Nephron progenitor cell (in vitro differentiated cells): ENCODE data around the gene RALBP1.

Source experiments
- DNase-seq: peaks from one replicate; pipeline ENCODE4 v3.0.0; 2021
- H3K27ac Mint-ChIP-seq: 2 replicates; pipeline ENCODE4 v1.8.0; 2021; ENCODE audit warnings: mild to moderate bottlenecking, moderate library complexity, mixed read lengths
- H3K27me3 Mint-ChIP-seq: 2 replicates; pipeline ENCODE4 v1.8.0; 2021; ENCODE audit warnings: mild to moderate bottlenecking, low read depth, mixed read lengths; ENCODE audit not compliant: poor library complexity
- H3K36me3 Mint-ChIP-seq: 2 replicates; pipeline ENCODE4 v1.8.0; 2021; ENCODE audit warnings: low read depth, mixed read lengths
- H3K4me1 Mint-ChIP-seq: 2 replicates; pipeline ENCODE4 v1.8.0; 2021; ENCODE audit warnings: mixed read lengths
- H3K4me3 Mint-ChIP-seq: 2 replicates; pipeline ENCODE4 v1.8.0; 2021; ENCODE audit warnings: mild to moderate bottlenecking, moderate library complexity, mixed read lengths
- H3K9me3 Mint-ChIP-seq: 2 replicates; pipeline ENCODE4 v1.8.0; 2021; ENCODE audit warnings: mild to moderate bottlenecking, moderate library complexity, mixed read lengths
- TF ChIP-seq, protein P1 (sequence below): fragments of 200-600 bp; sonication (generic); IDR thresholded peaks from 2 replicates; pipeline ENCODE4 v1.5.0; 2021; ENCODE audit warnings: antibody characterized with exemption

The RALBP1 gene

DNA sequence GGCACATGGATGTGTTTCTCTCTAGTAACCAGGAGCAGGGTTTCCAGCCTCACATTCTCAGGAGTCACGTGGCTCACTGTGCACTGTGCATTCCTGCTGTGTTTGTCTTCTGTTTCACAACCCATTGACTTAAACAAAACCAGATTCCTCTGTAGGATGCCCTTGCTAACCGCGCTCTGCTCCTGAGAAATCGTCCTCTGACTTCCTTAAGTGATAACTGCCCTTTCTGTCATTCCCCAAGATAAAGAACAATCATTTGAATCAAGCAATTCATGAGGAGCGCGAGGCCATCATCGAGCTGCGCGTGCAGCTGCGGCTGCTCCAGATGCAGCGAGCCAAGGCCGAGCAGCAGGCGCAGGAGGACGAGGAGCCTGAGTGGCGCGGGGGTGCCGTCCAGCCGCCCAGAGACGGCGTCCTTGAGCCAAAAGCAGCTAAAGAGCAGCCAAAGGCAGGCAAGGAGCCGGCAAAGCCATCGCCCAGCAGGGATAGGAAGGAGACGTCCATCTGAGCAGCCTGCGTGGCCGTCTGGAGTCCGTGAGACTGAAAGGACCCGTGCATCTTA is 60.2 kb downstream of the RALBP1 start:
- Mint-ChIP-seq H3K9me3 (no peaks in the 10 kb centered on the region), H3K36me3 (peaks cover 35% of the 10 kb centered on the region), H3K4me3 (no peak overlapping the region), H3K4me1 (peaks cover 8% of the 10 kb centered on the region), H3K27ac (peak overlapping the region; percentile 21), H3K27me3 (no peaks in the 10 kb centered on the region)
- TF ChIP-seq, protein P1, sequence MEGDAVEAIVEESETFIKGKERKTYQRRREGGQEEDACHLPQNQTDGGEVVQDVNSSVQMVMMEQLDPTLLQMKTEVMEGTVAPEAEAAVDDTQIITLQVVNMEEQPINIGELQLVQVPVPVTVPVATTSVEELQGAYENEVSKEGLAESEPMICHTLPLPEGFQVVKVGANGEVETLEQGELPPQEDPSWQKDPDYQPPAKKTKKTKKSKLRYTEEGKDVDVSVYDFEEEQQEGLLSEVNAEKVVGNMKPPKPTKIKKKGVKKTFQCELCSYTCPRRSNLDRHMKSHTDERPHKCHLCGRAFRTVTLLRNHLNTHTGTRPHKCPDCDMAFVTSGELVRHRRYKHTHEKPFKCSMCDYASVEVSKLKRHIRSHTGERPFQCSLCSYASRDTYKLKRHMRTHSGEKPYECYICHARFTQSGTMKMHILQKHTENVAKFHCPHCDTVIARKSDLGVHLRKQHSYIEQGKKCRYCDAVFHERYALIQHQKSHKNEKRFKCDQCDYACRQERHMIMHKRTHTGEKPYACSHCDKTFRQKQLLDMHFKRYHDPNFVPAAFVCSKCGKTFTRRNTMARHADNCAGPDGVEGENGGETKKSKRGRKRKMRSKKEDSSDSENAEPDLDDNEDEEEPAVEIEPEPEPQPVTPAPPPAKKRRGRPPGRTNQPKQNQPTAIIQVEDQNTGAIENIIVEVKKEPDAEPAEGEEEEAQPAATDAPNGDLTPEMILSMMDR, result no peak
- DNase-seq, result no peak

GRCh38 chr18:9536354-9537152 is 61.2 kb downstream of the RALBP1 start:
- peak overlapping the region; percentile 77 for H3K27ac Mint-ChIP-seq
- H3K27me3 Mint-ChIP-seq, result no peaks in the 10 kb centered on the region
- peaks cover 27% of the 10 kb centered on the region for H3K36me3 Mint-ChIP-seq
- no peak for DNase-seq
- H3K4me3 Mint-ChIP-seq, result no peak overlapping the region
- TF ChIP-seq, protein P1, result no peak
- H3K9me3 Mint-ChIP-seq, result no peaks in the 10 kb centered on the region
- H3K4me1 Mint-ChIP-seq, result peaks cover 8% of the 10 kb centered on the region

DNA sequence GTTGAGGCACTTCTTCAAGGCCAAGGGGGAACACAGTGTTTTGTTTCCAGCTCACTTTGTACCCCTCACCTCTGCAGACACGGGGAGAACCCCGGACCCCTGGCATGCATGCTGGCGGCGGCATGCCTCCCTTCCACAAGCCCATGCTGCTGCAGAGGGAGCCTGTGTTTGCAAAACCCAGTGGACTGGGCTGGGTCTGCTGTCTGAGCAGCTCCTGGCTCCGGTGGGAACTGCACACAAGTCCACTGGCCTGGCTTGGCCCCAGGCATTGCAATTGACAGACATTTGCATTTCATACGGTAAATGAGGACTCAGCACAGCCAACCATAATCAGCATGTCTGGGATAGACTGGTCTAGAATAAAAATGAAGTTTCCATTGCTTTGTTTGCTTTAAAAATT is 62.4 kb downstream of the RALBP1 start:
- Mint-ChIP-seq H3K9me3 (no peaks in the 10 kb centered on the region), H3K27ac (no peak overlapping the region), H3K36me3 (peaks cover 29% of the 10 kb centered on the region), H3K27me3 (no peaks in the 10 kb centered on the region), H3K4me3 (no peak overlapping the region), H3K4me1 (peaks cover 8% of the 10 kb centered on the region)
- no peak for DNase-seq
- TF ChIP-seq, protein P1, result no peak

DNA sequence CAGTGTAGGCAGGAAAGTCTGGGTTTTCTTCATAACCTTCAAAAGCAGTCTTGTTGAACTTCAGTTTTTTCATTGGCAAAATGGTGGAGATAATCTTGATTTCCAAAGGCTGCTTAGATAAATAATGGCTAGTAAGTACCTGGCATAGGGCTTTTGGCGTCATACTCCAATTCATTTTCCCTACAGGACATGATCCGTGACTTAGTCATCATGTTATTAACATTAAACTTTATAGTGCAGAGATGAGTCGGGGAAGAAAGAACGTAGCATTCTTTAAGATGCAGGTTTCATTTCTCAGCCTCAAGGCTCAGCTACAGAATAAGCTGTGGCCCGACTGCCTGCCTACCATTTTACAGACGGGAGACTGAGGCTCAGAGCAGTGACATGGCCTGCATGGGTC is 64.0 kb downstream of the RALBP1 start:
- no peaks in the 10 kb centered on the region for H3K27me3 Mint-ChIP-seq
- no peaks in the 10 kb centered on the region for H3K9me3 Mint-ChIP-seq
- H3K4me1 Mint-ChIP-seq, result peaks cover 8% of the 10 kb centered on the region
- peaks cover 26% of the 10 kb centered on the region for H3K36me3 Mint-ChIP-seq
- H3K4me3 Mint-ChIP-seq, result no peak overlapping the region
- DNase-seq, result no peak
- TF ChIP-seq, protein P1, result no peak
- H3K27ac Mint-ChIP-seq, result no peak overlapping the region

- Mint-ChIP-seq H3K9me3 (no peaks in the 10 kb centered on the region), H3K4me1 (peaks cover 8% of the 10 kb centered on the region), H3K27me3 (no peaks in the 10 kb centered on the region), H3K36me3 (peaks cover 33% of the 10 kb centered on the region), H3K27ac (peak overlapping the region; percentile 84), H3K4me3 (no peak overlapping the region)
- TF ChIP-seq, protein P1, result no peak
- DNase-seq, result no peak
Observed at GRCh38 chr18:9539938-9540337, 64.6 kb downstream of the RALBP1 start.

DNA sequence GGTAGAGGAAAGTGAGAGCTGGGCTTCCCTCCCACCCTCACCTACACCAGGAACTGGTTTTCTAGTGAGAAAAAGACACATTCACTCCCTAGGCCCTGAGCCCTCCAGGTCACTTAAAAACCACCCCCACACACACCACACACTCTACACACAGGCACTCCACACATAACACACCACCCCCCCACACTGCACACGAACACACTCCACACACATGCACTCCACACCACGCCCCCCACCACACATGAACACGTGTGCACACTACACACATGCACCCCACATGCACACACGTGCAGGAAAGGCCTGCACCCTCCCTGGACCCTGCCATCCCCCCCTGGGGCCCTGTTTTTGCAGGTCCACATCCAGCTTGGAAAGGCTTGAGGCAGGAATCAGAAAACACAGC is 67.6 kb downstream of the RALBP1 start:
- Mint-ChIP-seq H3K27me3 (no peaks in the 10 kb centered on the region), H3K36me3 (peaks cover 44% of the 10 kb centered on the region), H3K9me3 (no peaks in the 10 kb centered on the region), H3K27ac (peak overlapping the region; percentile 92), H3K4me1 (peaks cover 8% of the 10 kb centered on the region), H3K4me3 (no peak overlapping the region)
- TF ChIP-seq, protein P1, result no peak
- no peak for DNase-seq
